ENCODE data around the gene DNAH14.

- no peak for TF ChIP-seq POLR2AphosphoS5 (IDR thresholded peaks at IDR 0.05; ENCODE audit: insufficient read depth, low read depth, low read length)
- TF ChIP-seq CTCF (IDR thresholded peaks at IDR 0.05; ENCODE audit: extremely low read depth in 1 of 2, insufficient read depth in 1 of 2, low read depth in 1 of 2, low read length in 2 of 2), result no peak
- TF ChIP-seq POLR2A (IDR thresholded peaks at IDR 0.05; ENCODE audit: low read depth, low read length), result no peak
- no peak for TF ChIP-seq MAX (IDR thresholded peaks at IDR 0.05; ENCODE audit: insufficient read depth, insufficient read length)
- TF ChIP-seq MYC (IDR thresholded peaks at IDR 0.05; ENCODE audit: low read depth, low read length), result no peak
- TF ChIP-seq EZH2 (IDR thresholded peaks at IDR 0.05; ENCODE audit: borderline replicate concordance, low read depth, low read length, severe bottlenecking), result no peak
- no peak for TF ChIP-seq JUN (IDR thresholded peaks at IDR 0.05; ENCODE audit: borderline replicate concordance, insufficient read depth, insufficient read length, low read depth)
- no peak for TF ChIP-seq FOS (IDR thresholded peaks at IDR 0.05; ENCODE audit: borderline replicate concordance, insufficient read depth, low read length)
Observed at GRCh38 chr1:225250432-225250831, 321.0 kb downstream of the DNAH14 start.

Data from endothelial cell of umbilical vein (primary cell).